K562 (cell line): ENCODE measurements around the gene SDR39U1. TPM values are rescaled to one million over a fixed set of nuclear protein-coding genes. Genes with fewer than 3 reads are reported as not detected.

Experiments
- GABPB2 ChIP-seq: fragments of 250-450 bp; sonication (Bioruptor Pico); conservative IDR thresholded peaks from 2 replicates; pipeline ENCODE4 v1.5.1; 2021; ENCODE audit warnings: mild to moderate bottlenecking
- MGA ChIP-seq: fragments of 450-650 bp; IDR thresholded peaks from 2 replicates; pipeline ENCODE4 v1.6.1; 2016; ENCODE audit warnings: mild to moderate bottlenecking, moderate library complexity
- MLX ChIP-seq, 2 experiments: fragments of 450-650 bp in 1 of 2; sonication (generic) in 1 of 2; formaldehyde crosslinking; conservative IDR thresholded peaks; 2 replicates each; pipeline versions ENCODE4 v1.4.0 to v1.8.1; 2020 to 2022; ENCODE audit warnings: mild to moderate bottlenecking in 1 of 2, missing genetic modification reagents in 1 of 2
- NCOA1 ChIP-seq: fragments of 450-650 bp; IDR thresholded peaks from 2 replicates; pipeline ENCODE4 v1.6.1; 2016; ENCODE audit warnings: low read depth
- SRSF7 ChIP-seq: fragments of 200-400 bp; formaldehyde crosslinking; optimal IDR thresholded peaks from 2 replicates; pipeline ENCODE3; 2017; ENCODE audit warnings: mild to moderate bottlenecking, low read depth, low read length
- TCF7 ChIP-seq: sonication (generic); IDR thresholded peaks from 2 replicates; pipeline ENCODE4 v1.6.1; 2016; ENCODE audit warnings: antibody characterized with exemption, borderline replicate concordance
- ZFP30 ChIP-seq: fragments of 250-450 bp; sonication (Bioruptor Pico); IDR thresholded peaks from 2 replicates; pipeline ENCODE4 v1.8.0; 2022; ENCODE audit warnings: moderate library complexity, mild to moderate bottlenecking, inconsistent platforms, borderline replicate concordance
- ZNF512 ChIP-seq: IDR thresholded peaks from 2 replicates; pipeline ENCODE4 v1.6.1; 2016; ENCODE audit warnings: missing genetic modification characterization, missing compliant biosample characterization
- polyA plus RNA-seq, 8 experiments: library from polyadenylated mRNA; depleted of rRNA in 4 of 8; stranded (reverse) in 5 of 8; unstranded in 3 of 8; fragments of >200 nt; fragmentation: Nextera tagmentation in 2 of 8; fragmentation: Illumina TruSeq in 1 of 8; extraction: Ambion mirVana in 2 of 8; extraction: Trizol in 1 of 8; gene quantifications; 2 replicates each; pipeline versions ENCODE4 v1.2.1 to v1.2.3, GENCODE V29; 2011 to 2014; ENCODE audit warnings: inconsistent platforms in 1 of 8, missing spikeins in 1 of 8
- total RNA-seq, 7 experiments: library from RNA; depleted of rRNA in 6 of 7; stranded (reverse); fragments of >200 nt in 6 of 7; fragmentation: Illumina TruSeq in 2 of 7; extraction: Trizol in 2 of 7; gene quantifications; 2 replicates each; pipeline versions ENCODE4 v1.2.1 to v1.2.3, GENCODE V29; 2011 to 2021; ENCODE audit warnings: low replicate concordance in 1 of 7

Gene SDR39U1
- total and polyA plus RNA-seq, 9 of the 15 experiments (the other 6 are each of a cell fraction or from before 2014, with no cell fraction given) = 10.4 to 56.1 (median 19.8) TPM

- no peak for TF ChIP-seq MGA
- no peak for TF ChIP-seq TCF7
- no peak for TF ChIP-seq SRSF7
- TF ChIP-seq ZFP30 = no peak
- no peak for TF ChIP-seq GABPB2
- no peak for TF ChIP-seq MLX (CRISPR knock-in tag; conservative IDR thresholded peaks at IDR 0.05)
- no peak for TF ChIP-seq NCOA1
- TF ChIP-seq ZNF512 (tag) = no peak
Measured at GRCh38 chr14:24427537-24428508, 14.8 kb downstream of the SDR39U1 start (continued).
